Stimulated activated naive CD4-positive, alpha-beta T cell (primary cell): ENCODE data around the gene HGD.
"Not testable (repeated sequence)": the region's sequence is repeated elsewhere in the genome, so short reads cannot be mapped to it uniquely, and the experiment has no call there.

Source experiments
- DNase-seq, 6 experiments: peaks; one replicate each; lab custom pipeline; 2025; lab: John Stamatoyannopoulos, UW

The HGD gene

GRCh38 chr3:120680193-120680894 is 1.7 kb downstream of the HGD start:
- no peak for DNase-seq

- DNase-seq, result no peak
Measured at GRCh38 chr3:120678984-120679383, 3.1 kb downstream of the HGD start.

- no peak for DNase-seq
Measured at GRCh38 chr3:120678331-120678947, 3.6 kb downstream of the HGD start.

- DNase-seq, result not testable (repeated sequence)
Measured at GRCh38 chr3:120677193-120677592, 4.8 kb downstream of the HGD start.

- no peak for DNase-seq
Measured at GRCh38 chr3:120673116-120673515, 8.9 kb downstream of the HGD start.

GRCh38 chr3:120670576-120670975 is 11.5 kb downstream of the HGD start:
- DNase-seq, result no peak

- no peak for DNase-seq
Measured at GRCh38 chr3:120664926-120665325, 17.1 kb downstream of the HGD start.

- DNase-seq, result no peak
Measured at GRCh38 chr3:120661945-120662344, 20.1 kb downstream of the HGD start.

- DNase-seq, result no peak
Measured at GRCh38 chr3:120661106-120661905, 20.7 kb downstream of the HGD start.

GRCh38 chr3:120659834-120660233 is 22.2 kb downstream of the HGD start:
- DNase-seq, result no peak

GRCh38 chr3:120659285-120659684 is 22.8 kb downstream of the HGD start:
- no peak for DNase-seq

- no peak for DNase-seq
Measured at GRCh38 chr3:120652896-120653545, 29.0 kb downstream of the HGD start.

- no peak for DNase-seq
Measured at GRCh38 chr3:120652281-120652680, 29.8 kb downstream of the HGD start.

- DNase-seq, result no peak
Measured at GRCh38 chr3:120650311-120650710, 31.7 kb downstream of the HGD start.

- DNase-seq, result no peak
Measured at GRCh38 chr3:120649830-120650233, 32.2 kb downstream of the HGD start.

GRCh38 chr3:120648290-120648689 is 33.7 kb downstream of the HGD start:
- DNase-seq, result no peak

GRCh38 chr3:120646771-120647432 is 35.1 kb downstream of the HGD start:
- DNase-seq, result no peak

- no peak for DNase-seq
Measured at GRCh38 chr3:120645083-120645845, 36.8 kb downstream of the HGD start.

GRCh38 chr3:120642368-120642948 is 39.6 kb downstream of the HGD start:
- DNase-seq, result no peak

- DNase-seq, result no peak
Measured at GRCh38 chr3:120641696-120642246, 40.3 kb downstream of the HGD start.

GRCh38 chr3:120640231-120640630 is 41.8 kb downstream of the HGD start:
- DNase-seq, result no peak
